Tongue (tissue), 2 donors: ENCODE measurements around the gene KRT1. TPM values are rescaled to one million over a fixed set of nuclear protein-coding genes. Genes with fewer than 3 reads are reported as not detected.

Experiments
- DNase-seq: peaks from one replicate; pipeline ENCODE4 v3.0.0-alpha.2; 2015
- total RNA-seq: library from RNA; depleted of rRNA; stranded (reverse); fragments of >200 nt; gene quantifications from one replicate; pipeline ENCODE4 v1.2.3, GENCODE V29; 2014

KRT1 gene
- total RNA-seq, 1 donor from 2014 or later: not detected

GRCh38 chr12:52698651-52699340, 18.6 kb upstream of the KRT1 start:
- no peak for DNase-seq

- DNase-seq: no peak
Observed at GRCh38 chr12:52697058-52697582, 16.9 kb upstream of the KRT1 start.

GRCh38 chr12:52696588-52696987, 16.4 kb upstream of the KRT1 start:
- no peak for DNase-seq

GRCh38 chr12:52695039-52695438, 14.8 kb upstream of the KRT1 start:
- DNase-seq: no peak

GRCh38 chr12:52694151-52694550, 13.9 kb upstream of the KRT1 start:
- DNase-seq: no peak

- DNase-seq: no peak
Observed at GRCh38 chr12:52693261-52693660, 13.1 kb upstream of the KRT1 start.

DNA sequence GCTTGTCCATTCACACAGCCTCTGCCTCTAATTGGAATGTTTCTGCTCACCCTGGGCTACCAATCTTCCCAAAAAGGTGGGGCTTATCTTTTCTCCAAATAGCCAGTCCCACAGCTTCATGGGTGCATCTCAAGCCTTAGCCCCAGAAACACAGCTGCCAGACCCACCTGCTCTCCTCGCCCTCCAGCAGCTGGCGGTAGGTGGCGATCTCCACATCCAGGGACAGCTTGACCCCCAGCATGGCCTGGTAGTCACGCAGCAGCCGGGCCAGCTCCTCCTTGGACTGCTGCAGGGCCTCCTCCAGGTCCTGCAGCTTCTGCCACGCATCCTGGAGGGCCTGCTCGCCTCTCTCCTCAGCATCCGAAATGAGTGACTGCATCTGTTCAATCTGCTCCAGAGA, 12.0 kb upstream of the KRT1 start:
- no peak for DNase-seq

DNA sequence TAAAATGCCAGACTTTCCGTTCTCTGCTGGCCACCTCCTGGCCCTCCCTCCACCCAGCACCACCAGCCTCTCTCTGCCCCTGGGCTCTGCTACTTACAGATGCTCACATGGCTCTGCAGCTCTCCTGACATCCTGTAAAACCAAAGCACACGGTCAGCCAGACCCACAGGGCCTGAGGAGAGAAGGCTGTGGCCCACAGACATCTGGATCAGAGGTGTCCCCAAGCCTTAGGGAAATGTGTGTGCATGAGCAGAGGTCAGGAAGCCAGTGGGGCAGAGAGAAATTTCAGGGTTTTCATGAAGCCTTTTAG, 11.6 kb upstream of the KRT1 start:
- no peak for DNase-seq

DNA sequence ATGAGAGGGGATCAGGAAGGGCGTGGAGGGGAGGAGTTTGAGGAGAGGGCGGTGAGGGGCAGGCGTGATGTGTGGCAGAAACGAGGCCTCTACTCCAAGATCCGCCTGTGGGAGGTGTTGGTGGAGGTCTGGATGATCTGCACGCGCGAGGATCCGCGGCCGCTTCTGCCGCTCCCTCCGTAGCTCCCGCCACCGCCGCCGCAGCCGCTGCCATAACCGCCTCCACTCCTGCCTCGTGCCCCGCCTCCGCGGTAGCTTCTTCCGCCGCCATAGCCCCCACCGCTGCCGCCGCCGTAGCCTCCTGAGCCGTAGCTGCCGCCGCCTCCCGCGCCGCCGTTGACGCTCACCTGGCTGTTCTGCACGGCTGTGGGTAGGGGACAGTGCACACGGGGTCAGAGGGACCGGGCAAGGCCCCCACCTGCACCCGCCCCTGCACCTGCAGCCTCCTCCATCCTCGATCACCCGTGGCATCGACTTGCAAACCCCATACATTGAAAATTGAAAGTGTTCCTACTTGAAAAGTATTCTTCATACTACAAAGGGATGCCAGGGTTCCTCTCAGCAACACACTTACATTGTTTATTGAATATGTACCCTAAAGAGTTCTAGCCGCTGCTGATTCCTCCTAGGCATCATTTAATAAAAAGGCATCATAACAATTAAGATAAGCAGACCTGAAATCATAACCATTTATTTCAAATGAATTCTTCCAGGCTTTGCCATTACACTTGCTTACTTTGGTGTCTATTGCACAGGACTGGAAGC, 11.1 kb upstream of the KRT1 start:
- no peak for DNase-seq

DNA sequence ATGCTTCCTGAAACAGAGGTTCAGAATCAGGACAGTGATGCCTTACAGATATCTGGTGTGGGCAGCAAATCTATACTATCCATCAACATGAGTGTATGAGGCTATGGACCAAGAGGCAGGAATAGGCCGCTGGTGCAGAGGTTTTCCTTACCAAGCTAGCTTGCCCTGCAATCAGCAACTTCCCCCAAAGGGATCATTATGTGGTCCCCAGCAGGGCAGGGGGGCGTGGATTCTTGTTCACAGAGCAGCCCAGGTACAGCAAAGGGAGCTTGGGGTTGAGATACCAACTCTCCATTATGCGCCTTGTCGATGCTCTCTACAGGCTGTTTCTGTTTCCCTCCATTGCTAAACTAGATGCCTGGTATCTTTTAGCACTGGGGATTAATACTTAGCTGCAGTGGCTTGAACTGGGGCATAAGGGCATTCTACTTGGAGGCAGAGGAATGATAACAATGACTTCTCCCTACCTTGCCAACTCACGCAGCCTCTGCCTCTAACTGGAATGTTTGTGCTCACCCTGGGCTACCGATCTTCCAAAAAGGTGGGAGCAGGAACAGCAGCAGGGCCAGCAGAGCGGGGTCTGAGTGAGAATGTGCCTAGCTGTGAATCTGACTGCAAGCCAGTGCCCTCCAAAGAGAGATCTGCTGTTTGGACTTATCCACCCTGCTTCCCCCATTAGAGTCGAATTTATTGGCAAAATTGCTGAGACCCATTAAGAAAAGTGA, 10.3 kb upstream of the KRT1 start:
- no peak for DNase-seq

GRCh38 chr12:52689936-52690335, 9.7 kb upstream of the KRT1 start:
- DNase-seq: no peak

DNA sequence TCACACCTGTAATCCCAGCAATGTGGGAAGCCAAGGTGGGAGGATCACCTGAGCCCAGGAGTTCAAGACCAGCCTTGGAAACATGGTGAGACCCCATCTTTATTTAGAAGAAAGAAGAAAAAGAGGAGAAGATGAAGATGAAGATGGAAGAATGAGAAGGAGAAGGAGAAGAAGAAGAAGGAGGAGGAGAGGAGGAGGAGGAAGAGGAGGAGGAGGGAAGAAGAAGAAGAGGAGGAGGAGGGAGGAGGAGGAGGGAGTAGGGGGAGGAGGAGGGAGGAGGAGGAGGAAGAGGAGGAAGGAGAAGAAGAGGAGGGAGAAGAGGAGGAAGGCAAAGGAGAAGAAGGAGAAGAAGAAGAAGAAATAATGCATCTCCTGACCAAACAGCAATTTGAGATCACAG, 9.0 kb upstream of the KRT1 start:
- DNase-seq: no peak

DNA sequence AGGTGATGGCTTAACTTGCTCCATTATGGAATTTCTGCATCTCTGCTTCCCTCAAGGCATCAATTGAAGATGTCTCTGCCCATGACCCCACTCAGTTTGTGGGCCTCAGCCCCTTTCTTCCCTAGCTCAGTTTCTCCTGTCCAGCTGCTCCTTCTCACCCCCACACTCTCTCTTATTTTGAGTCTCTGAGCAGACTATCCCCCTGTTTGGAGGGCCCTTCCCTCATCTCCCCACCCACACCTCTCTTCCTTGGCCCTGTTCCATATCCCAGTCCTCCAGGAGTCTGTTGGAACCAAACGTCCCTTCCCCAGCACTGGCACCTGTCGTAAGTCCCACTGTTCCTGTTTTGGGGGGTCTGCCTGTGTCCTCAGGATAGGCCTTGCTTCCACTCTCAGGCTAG, 8.3 kb upstream of the KRT1 start:
- DNase-seq: no peak

DNA sequence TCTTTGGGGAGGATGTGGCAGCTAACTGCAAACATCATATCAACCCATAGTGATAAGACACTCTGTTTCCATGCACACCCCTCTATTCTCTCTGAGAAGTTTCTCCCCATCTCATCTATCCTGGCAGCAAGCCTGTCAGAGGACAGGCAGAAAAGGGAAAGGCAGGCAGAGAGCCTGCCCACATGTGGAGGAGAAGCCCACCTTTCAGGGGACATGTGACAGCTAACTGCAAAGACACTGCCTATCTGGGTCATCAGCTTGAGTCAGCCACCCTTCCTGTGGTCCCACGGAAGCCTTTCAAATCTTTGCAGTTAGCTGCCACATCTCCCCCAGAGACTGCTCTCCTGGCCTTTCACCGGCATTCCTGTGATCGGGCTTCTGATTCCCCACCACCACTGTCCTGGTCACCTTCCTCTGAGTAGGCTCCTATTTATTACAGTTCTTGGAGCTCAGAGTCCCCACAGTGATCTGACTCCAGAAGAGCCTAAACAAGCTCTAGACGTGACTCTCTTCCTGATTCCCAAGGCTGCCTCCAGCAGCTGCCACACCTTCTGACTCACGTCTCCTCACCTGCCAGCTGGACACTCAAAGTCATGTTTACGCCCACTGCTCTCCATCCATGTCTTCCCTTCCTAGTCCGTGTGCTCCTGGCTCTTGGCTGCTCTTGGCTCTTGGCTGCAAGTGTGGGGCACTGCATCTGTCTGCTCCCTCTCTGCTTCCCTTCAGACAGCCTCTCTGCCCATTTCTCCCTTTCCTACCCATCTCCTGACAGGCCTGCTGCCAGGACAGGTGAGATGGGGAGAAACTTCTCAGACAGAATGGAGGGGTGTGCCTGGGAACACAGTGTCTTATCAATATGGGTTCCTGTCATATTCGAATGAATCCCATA, 7.5 kb upstream of the KRT1 start:
- no peak for DNase-seq

- DNase-seq: no peak
Observed at GRCh38 chr12:52686756-52687487, 6.7 kb upstream of the KRT1 start.

- DNase-seq: no peak
Observed at GRCh38 chr12:52686063-52686462, 5.9 kb upstream of the KRT1 start.

- no peak for DNase-seq
Observed at GRCh38 chr12:52685406-52685890, 5.2 kb upstream of the KRT1 start.

GRCh38 chr12:52684431-52684830, 4.2 kb upstream of the KRT1 start:
- DNase-seq: no peak

- DNase-seq: no peak
Observed at GRCh38 chr12:52683575-52684300, 3.5 kb upstream of the KRT1 start.

DNA sequence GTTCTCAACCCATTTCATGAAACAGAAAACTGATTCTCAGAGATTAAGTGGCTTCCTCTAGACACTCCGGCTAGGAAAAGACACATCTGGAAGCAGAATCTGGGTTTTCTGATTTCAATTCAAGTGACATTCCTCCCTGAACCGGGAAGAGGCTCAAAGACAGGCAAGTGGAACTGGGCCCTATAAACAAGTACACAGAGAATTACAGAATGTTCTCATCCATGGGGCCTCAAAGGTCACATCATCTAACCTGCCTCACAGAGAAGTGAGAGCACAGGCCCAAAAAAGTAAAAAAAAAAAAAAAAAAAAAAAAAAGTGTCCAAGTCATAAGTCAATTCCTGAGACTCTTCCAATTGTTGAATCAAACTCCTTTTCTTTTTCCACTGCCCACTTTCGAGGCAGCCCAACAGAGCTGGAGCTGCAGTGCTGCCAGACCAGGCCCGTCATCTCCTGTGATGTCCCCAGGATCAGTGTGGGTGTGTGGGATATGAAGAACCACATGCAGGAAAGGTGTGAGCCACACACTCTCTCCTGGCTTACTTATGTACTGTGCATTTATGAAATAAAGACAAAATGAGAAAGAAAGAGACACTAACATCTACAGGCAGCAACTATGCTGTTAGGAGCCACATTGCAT, 2.8 kb upstream of the KRT1 start:
- DNase-seq: peak; percentile 14
